Measurements from ENCODE around the gene ASPG.

ASPG gene

GRCh38 chr14:104131968-104132732, 46.6 kb downstream of the ASPG start:
- DNase-seq (ENCODE audit: low read depth) = no peak
- H3K4me3 ChIP-seq (ENCODE audit: low read length) = no peak overlapping the region
- TF ChIP-seq CTCF (conservative IDR thresholded peaks at IDR 0.05; ENCODE audit: low read length) = no peak

GRCh38 chr14:104132981-104133380, 47.5 kb downstream of the ASPG start:
- no peak for TF ChIP-seq CTCF (conservative IDR thresholded peaks at IDR 0.05; ENCODE audit: low read length)
- DNase-seq (ENCODE audit: low read depth) = no peak
- H3K4me3 ChIP-seq (ENCODE audit: low read length) = no peak overlapping the region

DNA sequence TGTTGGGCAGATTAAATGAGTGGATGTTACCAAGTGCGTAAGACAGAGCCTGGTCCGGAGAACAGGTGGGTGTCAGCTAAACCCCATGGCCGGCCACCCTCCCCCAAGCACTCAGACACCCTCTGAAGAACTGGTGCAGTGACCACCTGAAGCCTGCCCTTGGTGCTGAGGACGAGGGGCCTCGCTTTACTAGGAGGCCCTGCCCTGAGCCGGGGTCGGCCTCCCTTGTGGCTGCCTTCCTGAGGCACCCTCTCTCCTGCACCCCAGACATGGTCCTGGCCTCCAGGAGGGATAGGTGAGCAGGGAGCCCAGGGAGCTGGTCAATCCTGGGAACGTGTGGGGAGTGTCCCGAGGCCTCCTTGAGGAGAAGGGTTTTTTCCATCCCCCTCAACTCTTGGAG, 48.0 kb downstream of the ASPG start:
- H3K4me3 ChIP-seq (ENCODE audit: low read length) = no peak overlapping the region
- TF ChIP-seq CTCF (conservative IDR thresholded peaks at IDR 0.05; ENCODE audit: low read length) = no peak
- DNase-seq (ENCODE audit: low read depth) = no peak

DNA sequence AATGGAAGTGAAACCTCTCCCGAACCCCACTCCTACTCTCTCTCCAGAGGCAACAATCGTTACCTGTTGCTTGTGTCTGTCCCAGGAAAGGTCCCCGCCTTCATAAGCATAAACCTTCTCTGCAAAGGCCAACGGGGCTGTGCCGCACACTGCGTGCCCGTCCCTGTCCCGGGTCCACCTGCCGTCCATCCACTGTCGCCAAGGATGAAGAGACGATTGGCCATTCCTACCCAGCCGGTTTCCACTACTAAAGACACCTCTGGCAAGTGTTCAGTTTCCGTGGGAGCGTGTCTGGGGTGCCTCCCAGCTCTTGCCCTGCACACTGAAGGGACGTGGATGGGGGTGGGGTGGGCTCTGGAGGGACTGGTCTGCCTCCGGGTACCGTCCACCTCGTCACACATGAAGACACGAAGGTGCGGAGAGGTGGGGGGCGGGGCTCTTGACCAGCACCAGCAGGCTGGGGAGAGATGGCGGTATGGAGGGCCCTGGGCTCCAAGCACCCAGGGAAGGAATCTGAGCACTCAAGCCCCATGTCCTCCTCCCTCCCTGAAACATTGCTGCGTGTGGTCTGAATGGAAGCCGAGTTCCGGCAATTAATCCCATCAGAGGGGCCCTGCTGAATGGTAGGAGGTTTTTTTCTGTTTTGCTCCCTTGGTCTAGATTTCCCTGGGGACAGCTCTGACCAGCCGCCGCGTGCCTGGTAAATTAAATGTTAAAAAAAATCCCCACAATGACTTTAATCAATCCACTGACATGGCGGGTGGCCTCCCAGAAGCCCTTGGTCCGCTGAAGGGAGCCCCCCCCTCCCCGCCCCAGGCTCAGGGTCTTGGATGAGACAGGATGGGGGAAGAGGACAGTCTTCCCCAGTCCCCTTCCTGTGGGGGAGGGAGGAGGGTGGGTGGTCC, 48.8 kb downstream of the ASPG start:
- TF ChIP-seq CTCF (conservative IDR thresholded peaks at IDR 0.05; ENCODE audit: low read length) = no peak
- H3K4me3 ChIP-seq (ENCODE audit: low read length) = no peak overlapping the region
- DNase-seq (ENCODE audit: low read depth) = no peak

DNA sequence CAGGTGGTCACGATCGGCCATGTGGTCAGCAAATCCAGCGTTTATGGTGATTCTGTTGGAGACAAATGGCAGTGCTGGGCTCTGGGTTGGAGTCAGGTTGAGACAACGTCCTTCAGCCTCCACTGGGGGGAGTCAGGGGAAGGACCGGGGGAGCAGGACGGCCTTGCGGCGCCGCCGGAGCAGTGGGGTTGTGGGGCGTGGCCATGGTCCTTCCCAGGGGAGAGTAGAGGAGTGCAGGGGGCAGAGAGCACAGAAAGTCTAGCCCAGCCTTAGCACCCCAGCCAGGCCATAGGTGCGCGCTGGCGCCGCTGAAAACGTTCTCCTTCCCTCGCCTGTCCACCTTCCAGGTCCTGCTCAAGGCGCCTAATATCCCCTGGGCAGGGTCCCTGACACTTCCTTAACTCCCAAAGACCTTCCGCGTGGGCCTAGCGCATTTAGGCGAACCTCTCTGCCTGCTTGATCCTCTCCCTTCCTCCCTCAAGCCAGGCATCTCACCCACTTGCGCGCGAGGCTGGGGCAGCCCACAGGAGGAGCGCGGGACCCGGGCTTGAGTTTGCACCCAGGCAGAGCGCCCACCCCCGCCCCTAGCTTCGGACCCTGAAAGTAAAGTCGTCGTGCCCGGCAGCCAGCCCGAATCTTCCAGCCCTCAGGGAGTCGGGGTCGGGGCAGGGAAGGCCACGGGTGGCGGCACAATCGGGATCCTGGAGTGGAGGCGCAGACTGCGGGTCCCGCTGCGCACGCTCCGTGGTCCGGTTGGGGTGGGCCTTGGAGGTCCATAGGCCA, 49.8 kb downstream of the ASPG start:
- DNase-seq (ENCODE audit: low read depth) = no peak
- H3K4me3 ChIP-seq (ENCODE audit: low read length) = no peak overlapping the region
- TF ChIP-seq CTCF (conservative IDR thresholded peaks at IDR 0.05; ENCODE audit: low read length) = no peak

DNA sequence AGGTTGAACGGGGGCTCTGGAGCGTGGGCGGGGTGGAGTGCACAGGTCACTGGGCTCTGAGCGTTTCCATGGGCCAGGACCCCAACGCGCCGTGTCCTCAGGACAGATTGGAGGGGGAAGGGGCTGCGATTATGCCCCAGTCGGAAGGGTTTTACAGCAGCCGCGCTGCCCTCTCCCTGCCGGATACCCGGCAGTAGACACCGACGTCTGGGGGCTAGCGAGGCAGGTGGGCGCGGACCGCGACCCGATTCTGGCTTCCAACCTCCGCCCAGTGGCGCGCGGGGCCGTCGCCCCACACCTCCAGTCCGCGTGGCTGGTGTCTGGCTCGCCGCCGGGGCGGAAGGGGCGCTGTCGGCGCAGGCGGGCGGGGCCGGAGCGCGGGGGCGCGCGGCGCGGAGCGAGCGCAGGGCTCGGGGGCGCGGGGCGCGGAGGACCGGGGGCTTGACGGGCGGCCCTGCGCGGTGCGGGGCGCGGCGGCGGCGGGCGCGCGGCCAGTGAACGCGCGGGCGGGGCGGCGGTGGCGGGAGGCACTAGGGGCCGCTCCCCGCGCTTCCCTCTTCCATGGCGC, 50.5 kb downstream of the ASPG start:
- TF ChIP-seq CTCF (conservative IDR thresholded peaks at IDR 0.05; ENCODE audit: low read length) = no peak
- DNase-seq (ENCODE audit: low read depth) = no peak
- no peak overlapping the region for H3K4me3 ChIP-seq (ENCODE audit: low read length)

Data from AG10803 (cell line).